GM12878 (cell line): ENCODE results near the gene DDX27. TPM values are rescaled to one million over a fixed set of nuclear protein-coding genes. Genes with fewer than 3 reads are reported as not detected.

ENCODE experiments used
- ATAC-seq: fragments of 200-7000 bp; cut with Tn5 transposase; 3 replicates; pipeline ENCODE4 v1.9.1; 2020; ENCODE audit warnings: mild to moderate bottlenecking, moderate library complexity
- BruUV-seq: library from RNA; stranded (reverse); fragments of 400-500 nt; replicated peaks from 2 replicates; lab custom pipeline; 2021; lab: Mats Ljungman, UMichigan
- CTCF ChIA-PET: fragments of 300-600 bp; sonication (Branson Sonifier 250); formaldehyde crosslinking; extraction: SDS; loops from one replicate; lab custom pipeline; 2021; ENCODE audit warnings: inconsistent platforms; lab: Yijun Ruan, JAX
- POLR2A ChIA-PET: fragments of 350-600 bp; formaldehyde crosslinking; extraction: SDS; loops from one replicate; lab custom pipeline; 2021; ENCODE audit warnings: inconsistent platforms; lab: Charles Lee
- RAD21 ChIA-PET: fragments of 300-600 bp; sonication (Branson Sonifier 250); formaldehyde crosslinking; loops from one replicate; lab custom pipeline; 2023; ENCODE audit warnings: antibody characterized with exemption; ENCODE audit not compliant: unreplicated experiment; lab: Charles Lee
- SMC1A ChIA-PET: fragments of 300-600 bp; sonication (Branson Sonifier 250); formaldehyde crosslinking; loops from one replicate; lab custom pipeline; 2023; ENCODE audit not compliant: unreplicated experiment, uncharacterized antibody; lab: Charles Lee
- DNase-seq: peaks from one replicate; pipeline ENCODE4 v3.0.0-alpha.2; 2011; ENCODE audit warnings: low read depth, low spot score
- FAIRE-seq: peaks from 3 replicates; lab custom pipeline; 2011; peaks lifted over from hg19 to GRCh38; lab: Jason Lieb, UNC
- H2AFZ ChIP-seq: 2 replicates; pipeline ENCODE4 v1.6.0; 2011; ENCODE audit warnings: low read depth, low read length, control low read depth; ENCODE audit not compliant: control insufficient read depth
- H3K27ac ChIP-seq: 2 replicates; pipeline ENCODE4 v1.5.1; 2011; ENCODE audit warnings: control low read depth; ENCODE audit not compliant: control insufficient read depth, insufficient read depth
- H3K27me3 ChIP-seq, 2 experiments: replicated peaks in 1 of 2; 2 replicates each; pipeline versions ENCODE4 v1.6.0 to v1.6.1; 2011; ENCODE audit warnings: low read length in 1 of 2; ENCODE audit not compliant: control insufficient read depth in 2 of 2, insufficient read depth in 2 of 2
- H3K36me3 ChIP-seq, 2 experiments: 2 replicates each; pipeline ENCODE4 v1.5.1; 2011; ENCODE audit warnings: low read length in 1 of 2; ENCODE audit not compliant: control insufficient read depth in 2 of 2, insufficient read depth in 2 of 2
- H3K4me1 ChIP-seq: 2 replicates; pipeline ENCODE4 v1.6.1; 2011; ENCODE audit warnings: mild to moderate bottlenecking, low read length, moderate library complexity, mixed read lengths; ENCODE audit not compliant: control insufficient read depth, insufficient read depth
- H3K4me2 ChIP-seq: 2 replicates; pipeline ENCODE4 v1.6.0; 2011; ENCODE audit warnings: control low read depth; ENCODE audit not compliant: control insufficient read depth, insufficient read depth
- H3K4me3 ChIP-seq: fragments of 200-600 bp; sonication (generic); 2 replicates; pipeline ENCODE4 v1.5.1; 2016
- H3K79me2 ChIP-seq: 2 replicates; pipeline ENCODE4 v1.6.0; 2011; ENCODE audit warnings: low read length; ENCODE audit not compliant: control insufficient read depth, insufficient read depth
- H3K9ac ChIP-seq: 2 replicates; pipeline ENCODE4 v1.8.0; 2011; ENCODE audit warnings: low read length, control low read depth, mixed read lengths; ENCODE audit not compliant: control insufficient read depth, insufficient read depth
- H3K9me3 ChIP-seq: replicated peaks from 3 replicates; pipeline ENCODE4 v1.5.1; 2011; ENCODE audit warnings: mild to moderate bottlenecking, low read length; ENCODE audit not compliant: control insufficient read depth, insufficient read depth
- H4K20me1 ChIP-seq: 2 replicates; pipeline ENCODE4 v1.6.0; 2011; ENCODE audit not compliant: control insufficient read depth, insufficient read depth
- ATF2 ChIP-seq: IDR thresholded peaks from 2 replicates; pipeline ENCODE4 v1.6.1; 2012; ENCODE audit warnings: low read length, inconsistent platforms
- ATF3 ChIP-seq: IDR thresholded peaks from 2 replicates; pipeline ENCODE4 v1.6.1; 2011; ENCODE audit warnings: low read depth, mild to moderate bottlenecking, low read length, moderate library complexity, borderline replicate concordance; ENCODE audit errors: extremely low read depth
- BRCA1 ChIP-seq: IDR thresholded peaks from 2 replicates; pipeline ENCODE4 v1.6.1; 2011; ENCODE audit warnings: low read depth, low read length, improper control_type of control experiment
- CBFB ChIP-seq: IDR thresholded peaks from 2 replicates; pipeline ENCODE4 v1.6.1; 2016; ENCODE audit warnings: antibody characterized with exemption, low read depth
- CREM ChIP-seq: IDR thresholded peaks from 2 replicates; pipeline ENCODE4 v1.6.1; 2014; ENCODE audit warnings: antibody characterized with exemption, low read depth
- KAT2A ChIP-seq: conservative IDR thresholded peaks from 2 replicates; pipeline ENCODE4 v1.6.1; 2011; ENCODE audit warnings: low read depth, low read length; ENCODE audit not compliant: control insufficient read depth
- KLF5 ChIP-seq: fragments of 450-650 bp; IDR thresholded peaks from 2 replicates; pipeline ENCODE4 v1.6.1; 2014; ENCODE audit warnings: mild to moderate bottlenecking; ENCODE audit not compliant: partially characterized antibody
- MYB ChIP-seq: fragments of 150-350 bp; IDR thresholded peaks from 2 replicates; pipeline ENCODE4 v1.6.1; 2014; ENCODE audit warnings: mild to moderate bottlenecking, low read depth, low read length, borderline replicate concordance
- SIX5 ChIP-seq: IDR thresholded peaks from 2 replicates; pipeline ENCODE4 v1.6.1; 2011; ENCODE audit warnings: mild to moderate bottlenecking, low read depth, low read length, moderate library complexity; ENCODE audit not compliant: severe bottlenecking
- TCF3 ChIP-seq: IDR thresholded peaks from 2 replicates; pipeline ENCODE4 v1.6.1; 2012; ENCODE audit warnings: low read depth, mild to moderate bottlenecking, low read length, borderline replicate concordance; ENCODE audit not compliant: insufficient read depth
- YY1 ChIP-seq: IDR thresholded peaks from 2 replicates; pipeline ENCODE4 v1.6.1; 2011; ENCODE audit warnings: low read depth, mild to moderate bottlenecking, low read length
- WGBS: methylation state at CpG from one replicate; pipeline ENCODE4 v1.1.6; 2016; ENCODE audit warnings: low lambda C conversion rate; ENCODE audit not compliant: insufficient replicate concordance, insufficient coverage; ENCODE audit errors: missing lambda C conversion rate; 5-methylcytosine and 5-hydroxymethylcytosine counted together
- in situ Hi-C: fragments of 300-500 bp; cut with MboI; formaldehyde crosslinking; loops from 9 replicates; pipeline ENCODE4 v1.14.3; 2018; ENCODE audit warnings: mixed read lengths
- intact Hi-C: fragments of 100-400 bp; cut with micrococcal nuclease; formaldehyde crosslinking; loops from one replicate; pipeline ENCODE4 v1.14.2; 2022; ENCODE audit not compliant: unreplicated experiment
- polyA plus RNA-seq, 11 experiments: library from polyadenylated mRNA; depleted of rRNA in 4 of 11; unstranded in 6 of 11; stranded (reverse) in 5 of 11; fragments of >200 nt; fragmentation: Nextera tagmentation in 4 of 11; fragmentation: Illumina TruSeq in 1 of 11; extraction: Ambion mirVana in 4 of 11; extraction: Trizol in 1 of 11; gene quantifications; 1 replicate in 1 of 11; 2 replicates in 10 of 11; pipeline versions ENCODE4 v1.2.1 to v1.2.3, GENCODE V29; 2011 to 2016; ENCODE audit warnings: inconsistent platforms in 2 of 11, missing spikeins in 2 of 11, low read depth in 1 of 11
- total RNA-seq, 4 experiments: library from RNA; depleted of rRNA in 3 of 4; stranded (reverse); fragments of >200 nt in 3 of 4; fragmentation: Illumina TruSeq in 1 of 4; extraction: Trizol in 1 of 4; gene quantifications; 2 replicates each; pipeline versions ENCODE4 v1.2.1 to v1.2.3, GENCODE V29; 2013 to 2021
- TF ChIP-seq, protein P1 (sequence below): fragments of 450-650 bp; conservative IDR thresholded peaks from 2 replicates; pipeline ENCODE4 v1.6.1; 2017; ENCODE audit warnings: mild to moderate bottlenecking, moderate library complexity

DDX27 gene
- total and polyA plus RNA-seq, 10 of the 15 experiments (the other 5 are each of a cell fraction or from before 2014, with no cell fraction given), result 19.8 to 78.8 (median 54.9) TPM

DNA sequence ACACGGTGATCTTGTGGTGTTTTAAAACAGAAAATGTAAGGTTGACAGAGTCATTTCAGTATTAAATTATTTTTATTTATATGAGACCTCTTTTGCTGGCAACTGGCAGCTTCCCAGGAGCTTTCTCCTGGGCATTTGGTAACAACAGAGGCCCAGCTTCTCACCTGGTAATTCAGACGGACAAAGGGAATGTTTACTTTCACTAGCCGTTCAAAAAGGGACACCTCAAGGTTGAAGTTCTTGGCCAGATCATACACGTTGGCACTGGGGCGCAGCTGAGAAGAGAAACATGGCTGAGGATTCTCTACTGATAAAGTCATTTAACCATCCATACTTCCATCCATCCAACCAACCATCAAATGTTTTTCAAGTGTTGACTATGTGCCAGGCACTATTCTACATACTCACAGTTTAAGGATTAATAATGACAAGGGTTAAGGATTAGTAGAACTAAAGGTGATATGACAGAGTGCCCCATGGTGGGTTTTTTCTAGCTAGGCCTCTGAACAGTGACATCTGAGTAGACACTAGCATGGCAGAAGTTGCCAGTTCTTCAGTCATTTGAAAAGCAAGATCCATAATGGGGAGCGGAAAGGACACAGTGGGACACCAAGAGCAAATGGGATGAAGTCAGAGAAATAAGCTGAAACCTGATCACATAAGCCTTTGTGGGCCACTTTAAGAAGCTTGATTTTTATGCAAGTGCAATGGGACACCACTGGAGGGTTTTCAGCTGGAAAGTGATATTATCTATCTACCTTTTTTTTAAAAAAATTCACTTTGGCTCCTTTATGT lies 33.5 kb downstream of the DDX27 start:
- BruUV-seq, result no TSS peak
- Histone ChIP-seq H3K36me3 (peaks cover 32 to 55% of the 10 kb centered on the region in 2 experiments), H3K9ac (no peak overlapping the region), H3K4me3 (no peak overlapping the region)
- RAD21 ChIA-PET, result interaction anchor here (0.8 kb wide), 1 partner anchor 29 kb away, joined by 3 read pairs; no protein-coding TSS in a partner anchor
- WGBS, result 88% methylated on average over 6 of the region's 6 CpGs
- no peak for TF ChIP-seq KAT2A
- no peak for TF ChIP-seq SIX5
- TF ChIP-seq, all 136 proteins: peak for 0
- H3K9me3 ChIP-seq, result no peaks in the 10 kb centered on the region
- H3K27me3 ChIP-seq, result no peaks in the 10 kb centered on the region
- H3K79me2 ChIP-seq, result no peaks in the 10 kb centered on the region
- H2AFZ ChIP-seq, result no peak overlapping the region
- no peaks in the 10 kb centered on the region for H3K4me1 ChIP-seq
- DNase-seq, result no peak
- no peak overlapping the region for H3K4me2 ChIP-seq
- ChIA-PET SMC1A (interaction anchor here (0.6 to 1.6 kb wide), 4 partner anchors 8 to 15 kb away, joined by 3 to 5 read pairs (median 4); no protein-coding TSS in a partner anchor), CTCF (interaction anchor here (0.6 to 2.5 kb wide), 5 partner anchors 10 to 71 kb away, joined by 3 to 11 read pairs (median 3); no protein-coding TSS in a partner anchor), POLR2A (interaction anchor here (0.6 to 1.4 kb wide), 2 partner anchors 9 to 212 kb away, joined by 3 to 6 read pairs; no protein-coding TSS in a partner anchor)
- H3K27ac ChIP-seq, result no peak overlapping the region
- intact Hi-C loops, result no loop called here
- no peaks in the 10 kb centered on the region for H4K20me1 ChIP-seq
- FAIRE-seq, result no peak
- ATAC-seq, result no peak
- in situ Hi-C loops, result no loop called here

GRCh38 chr20:49256261-49256660 lies 37.0 kb downstream of the DDX27 start:
- ChIA-PET CTCF (no interaction called here), RAD21 (no interaction called here), POLR2A (interaction anchor here (1.5 kb wide), 1 partner anchor 13 kb away, joined by 4 read pairs; no protein-coding TSS in a partner anchor), SMC1A (interaction anchor here (1.6 to 2.0 kb wide), 2 partner anchors 11 to 12 kb away, joined by 4 to 6 read pairs; no protein-coding TSS in a partner anchor)
- Histone ChIP-seq H3K27me3 (no peaks in the 10 kb centered on the region), H3K4me3 (no peak overlapping the region), H3K36me3 (peaks cover 20 to 51% of the 10 kb centered on the region in 2 experiments), H2AFZ (no peak overlapping the region), H3K79me2 (no peaks in the 10 kb centered on the region), H3K4me1 (no peaks in the 10 kb centered on the region), H3K9ac (no peak overlapping the region), H3K9me3 (no peaks in the 10 kb centered on the region), H3K27ac (no peak overlapping the region), H3K4me2 (no peak overlapping the region), H4K20me1 (no peaks in the 10 kb centered on the region)
- ATAC-seq, result no peak
- no peak for FAIRE-seq
- no peak for DNase-seq
- intact Hi-C loops (no loop called here), in situ Hi-C loops (no loop called here)
- BruUV-seq, result no TSS peak
- 78% methylated on average over 6 of the region's 6 CpGs for WGBS
- TF ChIP-seq BRCA1 (no peak), ATF3 (no peak), CBFB (no peak), TCF3 (no peak), ATF2 (no peak), KAT2A (no peak), CREM (no peak), KLF5 (no peak), YY1 (no peak), MYB (no peak)
- TF ChIP-seq, protein P1, sequence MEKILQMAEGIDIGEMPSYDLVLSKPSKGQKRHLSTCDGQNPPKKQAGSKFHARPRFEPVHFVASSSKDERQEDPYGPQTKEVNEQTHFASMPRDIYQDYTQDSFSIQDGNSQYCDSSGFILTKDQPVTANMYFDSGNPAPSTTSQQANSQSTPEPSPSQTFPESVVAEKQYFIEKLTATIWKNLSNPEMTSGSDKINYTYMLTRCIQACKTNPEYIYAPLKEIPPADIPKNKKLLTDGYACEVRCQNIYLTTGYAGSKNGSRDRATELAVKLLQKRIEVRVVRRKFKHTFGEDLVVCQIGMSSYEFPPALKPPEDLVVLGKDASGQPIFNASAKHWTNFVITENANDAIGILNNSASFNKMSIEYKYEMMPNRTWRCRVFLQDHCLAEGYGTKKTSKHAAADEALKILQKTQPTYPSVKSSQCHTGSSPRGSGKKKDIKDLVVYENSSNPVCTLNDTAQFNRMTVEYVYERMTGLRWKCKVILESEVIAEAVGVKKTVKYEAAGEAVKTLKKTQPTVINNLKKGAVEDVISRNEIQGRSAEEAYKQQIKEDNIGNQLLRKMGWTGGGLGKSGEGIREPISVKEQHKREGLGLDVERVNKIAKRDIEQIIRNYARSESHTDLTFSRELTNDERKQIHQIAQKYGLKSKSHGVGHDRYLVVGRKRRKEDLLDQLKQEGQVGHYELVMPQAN, result no peak
